Liver (tissue), 3 donors: Measurements from ENCODE around the gene CARMIL3.
A peak's percentile ranks its signal among the peaks of the same experiment; 100 is the strongest.

ENCODE experiments used
- GABPA ChIP-seq, 2 donors: IDR thresholded peaks in 1 of 2; conservative IDR thresholded peaks in 1 of 2; 2 replicates each; pipeline ENCODE4 v1.6.1; 2016; ENCODE audit warnings: antibody characterized with exemption in 2 of 2, mild to moderate bottlenecking in 1 of 2, moderate library complexity in 1 of 2
- RAD21 ChIP-seq, 2 donors: IDR thresholded peaks; 2 replicates each; pipeline ENCODE4 v1.6.1; 2016; ENCODE audit warnings: antibody characterized with exemption in 2 of 2, mild to moderate bottlenecking in 2 of 2
- TF ChIP-seq, protein P1 (sequence below): fragments of 150-350 bp; IDR thresholded peaks from 2 replicates; pipeline ENCODE4 v1.5.1; 2017; ENCODE audit warnings: improper control_type of control experiment, low read depth, low read length; ENCODE audit not compliant: missing input control
- TF ChIP-seq, protein P2 (sequence below): IDR thresholded peaks from 2 replicates; pipeline ENCODE4 v1.6.1; 2016; ENCODE audit warnings: antibody characterized with exemption, mild to moderate bottlenecking
- donor health status: healthy.
- donor health status: healthy.

GRCh38 chr14:24093901-24094840 is 42.4 kb downstream of the CARMIL3 start, which contains the start of gene PCK2:
- TF ChIP-seq, protein P1, sequence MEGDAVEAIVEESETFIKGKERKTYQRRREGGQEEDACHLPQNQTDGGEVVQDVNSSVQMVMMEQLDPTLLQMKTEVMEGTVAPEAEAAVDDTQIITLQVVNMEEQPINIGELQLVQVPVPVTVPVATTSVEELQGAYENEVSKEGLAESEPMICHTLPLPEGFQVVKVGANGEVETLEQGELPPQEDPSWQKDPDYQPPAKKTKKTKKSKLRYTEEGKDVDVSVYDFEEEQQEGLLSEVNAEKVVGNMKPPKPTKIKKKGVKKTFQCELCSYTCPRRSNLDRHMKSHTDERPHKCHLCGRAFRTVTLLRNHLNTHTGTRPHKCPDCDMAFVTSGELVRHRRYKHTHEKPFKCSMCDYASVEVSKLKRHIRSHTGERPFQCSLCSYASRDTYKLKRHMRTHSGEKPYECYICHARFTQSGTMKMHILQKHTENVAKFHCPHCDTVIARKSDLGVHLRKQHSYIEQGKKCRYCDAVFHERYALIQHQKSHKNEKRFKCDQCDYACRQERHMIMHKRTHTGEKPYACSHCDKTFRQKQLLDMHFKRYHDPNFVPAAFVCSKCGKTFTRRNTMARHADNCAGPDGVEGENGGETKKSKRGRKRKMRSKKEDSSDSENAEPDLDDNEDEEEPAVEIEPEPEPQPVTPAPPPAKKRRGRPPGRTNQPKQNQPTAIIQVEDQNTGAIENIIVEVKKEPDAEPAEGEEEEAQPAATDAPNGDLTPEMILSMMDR, result peak; percentile 1
- TF ChIP-seq GABPA (IDR thresholded peaks at IDR 0.05 in 1 of 2, conservative IDR thresholded peaks at IDR 0.05 in 1 of 2), result peak in 1 of 2 donors; percentile 53
- TF ChIP-seq RAD21 (IDR thresholded peaks at IDR 0.05), result peak in 1 of 2 donors; percentile 35
- TF ChIP-seq, protein P2, sequence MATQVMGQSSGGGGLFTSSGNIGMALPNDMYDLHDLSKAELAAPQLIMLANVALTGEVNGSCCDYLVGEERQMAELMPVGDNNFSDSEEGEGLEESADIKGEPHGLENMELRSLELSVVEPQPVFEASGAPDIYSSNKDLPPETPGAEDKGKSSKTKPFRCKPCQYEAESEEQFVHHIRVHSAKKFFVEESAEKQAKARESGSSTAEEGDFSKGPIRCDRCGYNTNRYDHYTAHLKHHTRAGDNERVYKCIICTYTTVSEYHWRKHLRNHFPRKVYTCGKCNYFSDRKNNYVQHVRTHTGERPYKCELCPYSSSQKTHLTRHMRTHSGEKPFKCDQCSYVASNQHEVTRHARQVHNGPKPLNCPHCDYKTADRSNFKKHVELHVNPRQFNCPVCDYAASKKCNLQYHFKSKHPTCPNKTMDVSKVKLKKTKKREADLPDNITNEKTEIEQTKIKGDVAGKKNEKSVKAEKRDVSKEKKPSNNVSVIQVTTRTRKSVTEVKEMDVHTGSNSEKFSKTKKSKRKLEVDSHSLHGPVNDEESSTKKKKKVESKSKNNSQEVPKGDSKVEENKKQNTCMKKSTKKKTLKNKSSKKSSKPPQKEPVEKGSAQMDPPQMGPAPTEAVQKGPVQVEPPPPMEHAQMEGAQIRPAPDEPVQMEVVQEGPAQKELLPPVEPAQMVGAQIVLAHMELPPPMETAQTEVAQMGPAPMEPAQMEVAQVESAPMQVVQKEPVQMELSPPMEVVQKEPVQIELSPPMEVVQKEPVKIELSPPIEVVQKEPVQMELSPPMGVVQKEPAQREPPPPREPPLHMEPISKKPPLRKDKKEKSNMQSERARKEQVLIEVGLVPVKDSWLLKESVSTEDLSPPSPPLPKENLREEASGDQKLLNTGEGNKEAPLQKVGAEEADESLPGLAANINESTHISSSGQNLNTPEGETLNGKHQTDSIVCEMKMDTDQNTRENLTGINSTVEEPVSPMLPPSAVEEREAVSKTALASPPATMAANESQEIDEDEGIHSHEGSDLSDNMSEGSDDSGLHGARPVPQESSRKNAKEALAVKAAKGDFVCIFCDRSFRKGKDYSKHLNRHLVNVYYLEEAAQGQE, result peak; percentile 85
